Spleen (tissue), 7 donors: ENCODE data around the gene EFNB2.

Experiments
- CTCF ChIP-seq, 11 experiments: fragments of 200-600 bp in 7 of 11; fragments of 450-650 bp in 4 of 11; sonication (generic) in 4 of 11; IDR thresholded peaks in 8 of 11; conservative IDR thresholded peaks in 3 of 11; 1 replicate in 7 of 11; 2 replicates in 4 of 11; pipeline versions ENCODE4 v1.4.0 to v1.8.0; 2016 to 2021; ENCODE audit warnings: antibody characterized with exemption in 11 of 11, inconsistent platforms in 4 of 11, mild to moderate bottlenecking in 1 of 11
- POLR2A ChIP-seq, 3 donors: fragments of 450-650 bp; IDR thresholded peaks; one replicate each; pipeline ENCODE4 v1.5.1; 2017; ENCODE audit warnings: antibody characterized with exemption in 3 of 3, mild to moderate bottlenecking in 1 of 3
- donor health status: DM: no; HTN: no; CAD: no; lungs with moderate emphysema.
- donor health status: DM: no; HTN: no; CAD: no.
- donor health status: DM: no; HTN: no; CAD: no.

DNA sequence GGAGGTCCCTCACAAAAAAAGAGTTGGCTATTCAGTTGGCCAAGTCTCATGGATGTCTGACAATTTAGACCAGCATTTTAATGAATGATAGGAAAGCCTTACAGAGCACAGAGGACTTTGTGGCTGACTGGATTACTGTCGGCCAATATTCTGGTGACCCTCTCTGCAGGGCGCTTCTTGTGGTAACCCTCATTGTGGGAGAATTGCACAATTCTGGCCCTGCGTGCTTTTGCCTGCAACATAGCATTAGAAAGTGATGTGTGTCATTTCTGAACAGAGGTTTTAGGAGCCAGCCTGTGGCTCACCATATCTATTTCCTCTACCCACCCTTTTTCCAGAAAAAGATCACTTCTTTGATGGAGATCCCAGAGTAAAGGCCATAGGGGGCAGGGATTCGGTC, 71.4 kb downstream of the EFNB2 start:
- TF ChIP-seq CTCF (IDR thresholded peaks at IDR 0.05 in 8 of 11, conservative IDR thresholded peaks at IDR 0.05 in 3 of 11) (no peak), POLR2A (IDR thresholded peaks at IDR 0.05) (no peak)
